ENCODE data around the gene ATP10B. TPM values are rescaled to one million over a fixed set of nuclear protein-coding genes. Genes with fewer than 3 reads are reported as not detected.

The ATP10B gene
- total and polyA plus RNA-seq, 10 of the 15 experiments (the other 5 are each of a cell fraction or from before 2014, with no cell fraction given) = not detected

DNA sequence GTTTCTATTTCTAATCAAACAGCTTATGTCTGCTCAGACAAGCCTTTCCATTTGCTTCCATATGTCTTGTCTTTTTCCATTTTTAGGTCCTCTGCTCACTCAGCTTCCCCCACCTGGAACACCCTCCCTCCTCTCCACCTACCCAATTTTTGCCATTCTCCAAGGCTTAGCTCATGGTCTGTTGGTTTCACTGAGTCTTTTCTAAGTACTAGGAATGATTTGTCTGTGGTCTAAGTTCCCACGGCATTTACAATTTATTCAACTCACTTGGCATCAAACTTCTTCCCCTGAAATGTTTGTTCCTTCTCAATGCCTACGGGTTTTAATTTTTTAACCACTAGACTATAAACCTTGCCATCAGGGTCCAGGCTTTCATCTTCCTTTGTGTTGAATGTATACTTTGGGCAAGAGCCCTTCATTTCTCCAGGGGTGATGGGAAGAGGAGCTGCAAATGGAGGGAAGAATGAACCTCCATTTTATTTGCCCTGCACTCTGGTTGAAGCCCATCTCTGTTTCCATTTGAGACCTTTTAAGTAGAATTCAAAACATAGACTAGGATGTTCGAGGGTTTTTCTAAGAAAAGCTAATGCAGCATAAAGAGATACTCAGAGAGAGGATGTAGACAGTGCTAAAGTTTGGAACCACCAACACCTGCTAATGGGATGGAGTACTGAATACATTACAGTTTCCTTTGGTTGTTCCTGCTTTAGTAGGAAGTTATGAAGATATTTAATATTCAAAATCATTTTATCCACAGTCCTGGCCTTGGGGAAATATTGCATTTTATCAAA, 326.3 kb downstream of the ATP10B start:
- BruUV-seq (replicated peaks) = no TSS peak
- no peaks in the 10 kb centered on the region for H3K9me3 ChIP-seq (replicated peaks; ENCODE audit: control insufficient read depth, insufficient read depth, low read length)
- CTCF ChIA-PET = interaction anchor here (0.7 to 3.3 kb wide), 3 partner anchors 16 to 1664 kb away, joined by 3 to 13 read pairs (median 8); no protein-coding TSS in a partner anchor
- in situ Hi-C loops (cut with MboI) = no loop called here
- ATAC-seq (no peak), DNase-seq (ENCODE audit: low read depth, low spot score) (no peak), FAIRE-seq (no peak)
- 59% methylated on average over 3 of the region's 3 CpGs for WGBS (ENCODE audit: insufficient coverage, insufficient replicate concordance, low lambda C conversion rate, missing lambda C conversion rate)
- H4K20me1 ChIP-seq (ENCODE audit: control insufficient read depth, insufficient read depth) = no peaks in the 10 kb centered on the region
- H3K4me3 ChIP-seq = no peak overlapping the region
- intact Hi-C loops (cut with micrococcal nuclease; ENCODE audit: unreplicated experiment) = no loop called here
- RAD21 ChIA-PET (ENCODE audit: unreplicated experiment) = interaction anchor here (1.0 kb wide), 1 partner anchor 18 kb away, joined by 3 read pairs; no protein-coding TSS in a partner anchor
- SMC1A ChIA-PET (ENCODE audit: uncharacterized antibody, unreplicated experiment) = interaction anchor here (1.1 to 1.7 kb wide), 3 partner anchors 15 to 87 kb away, joined by 3 to 6 read pairs (median 3); no protein-coding TSS in a partner anchor
- no peak overlapping the region for H3K4me2 ChIP-seq (ENCODE audit: control insufficient read depth, insufficient read depth)
- no peak overlapping the region for H2AFZ ChIP-seq (ENCODE audit: control insufficient read depth, low read depth, low read length)
- POLR2A ChIA-PET = no interaction called here
- H3K4me1 ChIP-seq (ENCODE audit: control insufficient read depth, insufficient read depth, low read length) = no peaks in the 10 kb centered on the region
- H3K27me3 ChIP-seq (replicated peaks in 1 of 2; ENCODE audit: control insufficient read depth in 2 of 2, insufficient read depth in 2 of 2, low read length in 1 of 2) = no peaks in the 10 kb centered on the region
- no peaks in the 10 kb centered on the region for H3K79me2 ChIP-seq (ENCODE audit: control insufficient read depth, insufficient read depth, low read length)
- H3K9ac ChIP-seq (ENCODE audit: control insufficient read depth, insufficient read depth, low read length) = no peak overlapping the region
- no peak overlapping the region for H3K27ac ChIP-seq (ENCODE audit: control insufficient read depth, insufficient read depth)
- H3K36me3 ChIP-seq (ENCODE audit: control insufficient read depth in 2 of 2, insufficient read depth in 2 of 2, low read length in 1 of 2) = no peaks in the 10 kb centered on the region
- no peak for TF ChIP-seq CHD1 (IDR thresholded peaks at IDR 0.05; ENCODE audit: low read depth, low read length)
- TF ChIP-seq EGR1 (IDR thresholded peaks at IDR 0.05; ENCODE audit: borderline replicate concordance in 1 of 2, low read depth in 2 of 2, low read length in 2 of 2) = no peak
- TF ChIP-seq, protein P1, sequence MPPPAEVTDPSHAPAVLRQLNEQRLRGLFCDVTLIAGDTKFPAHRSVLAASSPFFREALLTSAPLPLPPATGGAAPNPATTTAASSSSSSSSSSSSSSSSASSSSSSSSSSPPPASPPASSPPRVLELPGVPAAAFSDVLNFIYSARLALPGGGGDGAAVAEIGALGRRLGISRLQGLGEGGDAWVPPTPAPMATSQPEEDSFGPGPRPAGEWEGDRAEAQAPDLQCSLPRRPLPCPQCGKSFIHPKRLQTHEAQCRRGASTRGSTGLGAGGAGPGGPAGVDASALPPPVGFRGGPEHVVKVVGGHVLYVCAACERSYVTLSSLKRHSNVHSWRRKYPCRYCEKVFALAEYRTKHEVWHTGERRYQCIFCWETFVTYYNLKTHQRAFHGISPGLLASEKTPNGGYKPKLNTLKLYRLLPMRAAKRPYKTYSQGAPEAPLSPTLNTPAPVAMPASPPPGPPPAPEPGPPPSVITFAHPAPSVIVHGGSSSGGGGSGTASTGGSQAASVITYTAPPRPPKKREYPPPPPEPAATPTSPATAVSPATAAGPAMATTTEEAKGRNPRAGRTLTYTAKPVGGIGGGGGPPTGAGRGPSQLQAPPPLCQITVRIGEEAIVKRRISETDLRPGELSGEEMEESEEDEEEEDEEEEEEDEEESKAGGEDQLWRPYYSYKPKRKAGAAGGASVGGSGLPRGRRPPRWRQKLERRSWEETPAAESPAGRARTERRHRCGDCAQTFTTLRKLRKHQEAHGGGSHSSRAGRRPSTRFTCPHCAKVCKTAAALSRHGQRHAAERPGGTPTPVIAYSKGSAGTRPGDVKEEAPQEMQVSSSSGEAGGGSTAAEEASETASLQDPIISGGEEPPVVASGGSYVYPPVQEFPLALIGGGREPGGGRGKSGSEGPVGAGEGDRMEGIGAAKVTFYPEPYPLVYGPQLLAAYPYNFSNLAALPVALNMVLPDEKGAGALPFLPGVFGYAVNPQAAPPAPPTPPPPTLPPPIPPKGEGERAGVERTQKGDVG (CRISPR knock-in tag; IDR thresholded peaks at IDR 0.05) = no peak
- TF ChIP-seq YBX1 (IDR thresholded peaks at IDR 0.05) = no peak
- TF ChIP-seq POLR2AphosphoS2 (IDR thresholded peaks at IDR 0.05; ENCODE audit: low read depth, low read length) = no peak
- TF ChIP-seq, protein P2, sequence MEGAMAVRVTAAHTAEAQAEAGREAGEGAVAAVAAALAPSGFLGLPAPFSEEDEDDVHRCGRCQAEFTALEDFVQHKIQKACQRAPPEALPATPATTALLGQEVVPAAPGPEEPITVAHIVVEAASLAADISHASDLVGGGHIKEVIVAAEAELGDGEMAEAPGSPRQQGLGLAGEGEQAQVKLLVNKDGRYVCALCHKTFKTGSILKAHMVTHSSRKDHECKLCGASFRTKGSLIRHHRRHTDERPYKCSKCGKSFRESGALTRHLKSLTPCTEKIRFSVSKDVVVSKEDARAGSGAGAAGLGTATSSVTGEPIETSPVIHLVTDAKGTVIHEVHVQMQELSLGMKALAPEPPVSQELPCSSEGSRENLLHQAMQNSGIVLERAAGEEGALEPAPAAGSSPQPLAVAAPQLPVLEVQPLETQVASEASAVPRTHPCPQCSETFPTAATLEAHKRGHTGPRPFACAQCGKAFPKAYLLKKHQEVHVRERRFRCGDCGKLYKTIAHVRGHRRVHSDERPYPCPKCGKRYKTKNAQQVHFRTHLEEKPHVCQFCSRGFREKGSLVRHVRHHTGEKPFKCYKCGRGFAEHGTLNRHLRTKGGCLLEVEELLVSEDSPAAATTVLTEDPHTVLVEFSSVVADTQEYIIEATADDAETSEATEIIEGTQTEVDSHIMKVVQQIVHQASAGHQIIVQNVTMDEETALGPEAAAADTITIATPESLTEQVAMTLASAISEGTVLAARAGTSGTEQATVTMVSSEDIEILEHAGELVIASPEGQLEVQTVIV (IDR thresholded peaks at IDR 0.05; ENCODE audit: borderline replicate concordance, partially characterized antibody) = no peak
- TF ChIP-seq IRF3 (IDR thresholded peaks at IDR 0.05) = no peak
- no peak for TF ChIP-seq SRF (IDR thresholded peaks at IDR 0.05; ENCODE audit: low read depth in 2 of 2, low read length in 2 of 2)
- no peak for TF ChIP-seq ZNF207 (IDR thresholded peaks at IDR 0.05; ENCODE audit: borderline replicate concordance)
- TF ChIP-seq, protein P3, sequence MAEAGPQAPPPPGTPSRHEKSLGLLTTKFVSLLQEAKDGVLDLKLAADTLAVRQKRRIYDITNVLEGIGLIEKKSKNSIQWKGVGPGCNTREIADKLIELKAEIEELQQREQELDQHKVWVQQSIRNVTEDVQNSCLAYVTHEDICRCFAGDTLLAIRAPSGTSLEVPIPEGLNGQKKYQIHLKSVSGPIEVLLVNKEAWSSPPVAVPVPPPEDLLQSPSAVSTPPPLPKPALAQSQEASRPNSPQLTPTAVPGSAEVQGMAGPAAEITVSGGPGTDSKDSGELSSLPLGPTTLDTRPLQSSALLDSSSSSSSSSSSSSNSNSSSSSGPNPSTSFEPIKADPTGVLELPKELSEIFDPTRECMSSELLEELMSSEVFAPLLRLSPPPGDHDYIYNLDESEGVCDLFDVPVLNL (IDR thresholded peaks at IDR 0.05; ENCODE audit: low read depth, low read length) = no peak
- no peak for TF ChIP-seq JUND (IDR thresholded peaks at IDR 0.05; ENCODE audit: low read depth, low read length)

Measured in GM12878 (cell line).